Peyer's patch (tissue), 4 donors: ENCODE results near the gene NOL9. TPM values are rescaled to one million over a fixed set of nuclear protein-coding genes. Genes with fewer than 3 reads are reported as not detected.

Experiments
- DNase-seq, 3 donors: peaks; one replicate each; pipeline ENCODE4 v3.0.0-alpha.2; 2017 to 2019
- H3K27ac ChIP-seq, 4 donors: fragments of 200-600 bp; sonication (generic); one replicate each; pipeline ENCODE4 v1.5.1; 2016 to 2019
- H3K27me3 ChIP-seq, 2 donors: fragments of 200-600 bp; sonication (generic); one replicate each; pipeline ENCODE4 v1.5.1; 2019
- H3K36me3 ChIP-seq, 3 donors: fragments of 200-600 bp; sonication (generic); one replicate each; pipeline ENCODE4 v1.5.1; 2016 to 2019
- H3K4me1 ChIP-seq, 4 donors: fragments of 200-600 bp; sonication (generic); one replicate each; pipeline ENCODE4 v1.5.1; 2016 to 2019
- H3K4me3 ChIP-seq, 4 donors: fragments of 200-600 bp; sonication (generic); 1 replicate in 3 of 4; 2 replicates in 1 of 4; pipeline ENCODE4 v1.5.1; 2016 to 2019; ENCODE audit warnings: mild to moderate bottlenecking in 1 of 4
- H3K9me3 ChIP-seq, 4 donors: fragments of 200-600 bp; sonication (generic); one replicate each; pipeline ENCODE4 v1.5.1; 2016 to 2019; ENCODE audit warnings: mild to moderate bottlenecking in 1 of 4
- POLR2A ChIP-seq, 2 donors: fragments of 450-650 bp; IDR thresholded peaks; one replicate each; pipeline ENCODE4 v1.5.1; 2017; ENCODE audit warnings: antibody characterized with exemption in 2 of 2, mild to moderate bottlenecking in 2 of 2, moderate library complexity in 2 of 2
- total RNA-seq, 4 donors: library from RNA; depleted of rRNA; stranded (reverse); fragments of >200 nt; gene quantifications; one replicate each; pipeline ENCODE4 v1.1.0, GENCODE V29; 2016
- TF ChIP-seq, protein P1 (sequence below), 6 experiments: fragments of 450-650 bp in 4 of 6; fragments of 200-600 bp in 2 of 6; sonication (generic) in 1 of 6; IDR thresholded peaks; one replicate each; pipeline ENCODE4 v1.5.1; 2017 to 2019; ENCODE audit warnings: antibody characterized with exemption in 6 of 6, mild to moderate bottlenecking in 3 of 6, moderate library complexity in 1 of 6

Gene NOL9
- total RNA-seq, 4 donors from 2014 or later, result 19.0 to 28.0 (median 22.5) TPM

DNA sequence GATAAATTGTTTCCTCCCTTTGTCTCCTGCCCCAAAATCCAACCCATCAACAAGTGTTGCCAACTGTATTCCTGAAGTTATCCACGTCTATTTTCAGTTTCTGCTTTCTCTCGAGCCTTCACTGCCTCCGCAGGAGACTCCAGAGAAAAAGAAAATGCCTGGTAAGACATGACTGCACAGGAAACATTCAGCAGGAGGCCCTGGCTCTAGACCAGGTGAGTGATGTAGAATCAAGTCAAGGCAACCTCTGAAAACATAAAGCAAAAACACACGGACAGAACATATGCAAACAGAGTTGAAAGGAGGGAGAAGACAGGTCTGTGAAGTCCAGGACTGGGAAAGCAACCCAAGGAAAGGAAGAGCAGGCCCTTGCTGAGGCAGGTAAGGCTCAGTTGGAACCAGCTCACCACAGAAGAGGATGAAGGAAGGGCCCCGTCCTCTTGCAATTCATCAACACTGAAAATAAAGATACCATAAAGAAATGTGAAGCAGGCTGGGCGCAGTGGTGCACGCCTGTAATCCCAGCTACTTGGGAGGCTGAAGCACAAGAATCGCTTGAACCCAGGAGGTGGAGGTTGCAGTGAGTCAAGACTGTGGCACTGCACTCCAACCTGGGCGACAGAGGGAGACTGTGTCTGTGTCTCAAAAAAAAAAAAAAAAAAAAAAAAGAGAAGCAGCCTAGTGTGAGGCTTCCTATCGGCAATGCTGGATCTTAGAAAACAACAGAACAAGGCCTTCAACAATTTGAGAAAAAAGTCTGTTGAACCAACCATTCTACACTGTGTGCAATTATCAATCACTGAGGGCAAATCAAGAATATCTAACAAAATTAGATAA is 8.8 kb downstream of the NOL9 start:
- Histone ChIP-seq H3K4me1 (no peaks in the 10 kb centered on the region), H3K36me3 (peaks cover 0 to 87% (median 2%) of the 10 kb centered on the region in 3 donors), H3K27me3 (no peaks in the 10 kb centered on the region), H3K4me3 (no peak overlapping the region), H3K27ac (no peak overlapping the region), H3K9me3 (no peaks in the 10 kb centered on the region)
- TF ChIP-seq, protein P1, sequence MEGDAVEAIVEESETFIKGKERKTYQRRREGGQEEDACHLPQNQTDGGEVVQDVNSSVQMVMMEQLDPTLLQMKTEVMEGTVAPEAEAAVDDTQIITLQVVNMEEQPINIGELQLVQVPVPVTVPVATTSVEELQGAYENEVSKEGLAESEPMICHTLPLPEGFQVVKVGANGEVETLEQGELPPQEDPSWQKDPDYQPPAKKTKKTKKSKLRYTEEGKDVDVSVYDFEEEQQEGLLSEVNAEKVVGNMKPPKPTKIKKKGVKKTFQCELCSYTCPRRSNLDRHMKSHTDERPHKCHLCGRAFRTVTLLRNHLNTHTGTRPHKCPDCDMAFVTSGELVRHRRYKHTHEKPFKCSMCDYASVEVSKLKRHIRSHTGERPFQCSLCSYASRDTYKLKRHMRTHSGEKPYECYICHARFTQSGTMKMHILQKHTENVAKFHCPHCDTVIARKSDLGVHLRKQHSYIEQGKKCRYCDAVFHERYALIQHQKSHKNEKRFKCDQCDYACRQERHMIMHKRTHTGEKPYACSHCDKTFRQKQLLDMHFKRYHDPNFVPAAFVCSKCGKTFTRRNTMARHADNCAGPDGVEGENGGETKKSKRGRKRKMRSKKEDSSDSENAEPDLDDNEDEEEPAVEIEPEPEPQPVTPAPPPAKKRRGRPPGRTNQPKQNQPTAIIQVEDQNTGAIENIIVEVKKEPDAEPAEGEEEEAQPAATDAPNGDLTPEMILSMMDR (IDR thresholded peaks at IDR 0.05), result no peak
- no peak for TF ChIP-seq POLR2A (IDR thresholded peaks at IDR 0.05)
- no peak for DNase-seq

DNA sequence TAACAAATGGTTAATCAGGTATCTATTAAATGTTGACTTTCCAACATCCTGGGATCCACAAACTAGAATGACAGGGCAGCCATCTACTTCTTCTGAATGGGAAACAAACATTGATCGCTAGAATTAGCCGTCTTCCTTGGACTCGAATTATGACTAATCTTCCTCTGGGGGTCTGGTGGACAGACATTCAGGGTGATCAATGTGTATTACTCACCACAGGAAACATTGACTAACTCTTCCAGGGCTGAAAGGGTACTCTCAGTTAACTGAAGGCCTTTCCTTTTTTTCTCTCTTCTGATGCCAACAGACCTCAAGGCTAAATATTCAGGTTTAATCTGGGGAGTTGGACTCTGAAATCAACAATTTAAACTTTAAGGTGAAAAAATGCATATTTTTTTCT is 9.5 kb downstream of the NOL9 start:
- H3K36me3 ChIP-seq, result peaks cover 0 to 80% (median 2%) of the 10 kb centered on the region in 3 donors

DNA sequence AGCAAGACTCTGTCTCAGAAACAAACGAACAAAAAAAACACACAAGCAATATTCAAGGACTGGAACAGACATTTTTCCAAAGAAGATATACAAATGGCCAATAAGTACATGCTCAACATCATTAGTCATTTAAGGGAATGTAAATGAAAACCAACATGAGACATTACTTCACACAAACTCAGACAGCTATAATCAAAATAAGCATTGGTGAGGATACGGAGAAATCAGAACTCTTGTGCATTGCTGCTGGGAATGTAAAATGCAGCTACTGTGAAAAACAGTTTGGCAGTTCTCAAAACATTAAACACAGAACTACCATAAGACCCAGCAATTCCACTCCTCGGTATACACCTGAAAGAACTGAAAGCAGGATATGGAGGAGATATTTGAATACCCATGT is 15.4 kb downstream of the NOL9 start:
- H3K36me3 ChIP-seq, result peaks cover 0 to 46% (median 0%) of the 10 kb centered on the region in 3 donors

More for the DNA sequence above, 9.5 kb downstream of the NOL9 start:
- no peaks in the 10 kb centered on the region for H3K27me3 ChIP-seq
- TF ChIP-seq POLR2A (IDR thresholded peaks at IDR 0.05), result no peak
- TF ChIP-seq, protein P1 (IDR thresholded peaks at IDR 0.05), result no peak
- H3K4me1 ChIP-seq, result no peaks in the 10 kb centered on the region
- H3K9me3 ChIP-seq, result no peaks in the 10 kb centered on the region
- no peak for DNase-seq
- H3K27ac ChIP-seq, result no peak overlapping the region
- H3K4me3 ChIP-seq, result no peak overlapping the region

DNA sequence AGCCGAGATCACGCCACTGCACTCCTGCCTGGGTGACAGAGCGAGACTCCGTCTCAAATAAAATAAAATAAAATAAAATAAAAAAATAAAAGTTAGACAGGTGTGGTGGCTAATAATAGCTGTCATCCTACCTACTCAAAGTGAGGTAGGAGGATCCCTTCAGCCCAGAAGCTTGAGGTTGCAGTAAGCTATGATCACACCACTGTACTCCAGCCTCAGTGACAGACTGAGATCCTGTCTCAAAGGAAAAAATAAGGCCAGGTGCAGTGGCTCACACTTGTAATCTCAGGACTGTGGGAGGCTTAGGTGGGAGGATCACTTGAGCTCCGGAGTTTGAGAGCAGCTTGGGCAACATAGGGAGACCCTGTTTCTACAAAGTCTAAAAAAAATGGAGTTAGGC is 18.0 kb downstream of the NOL9 start:
- Histone ChIP-seq H3K9me3 (no peaks in the 10 kb centered on the region), H3K27me3 (no peaks in the 10 kb centered on the region), H3K36me3 (peaks cover 0 to 51% (median 3%) of the 10 kb centered on the region in 3 donors), H3K4me3 (no peak overlapping the region), H3K4me1 (no peaks in the 10 kb centered on the region), H3K27ac (no peak overlapping the region)
- TF ChIP-seq, protein P1 (IDR thresholded peaks at IDR 0.05), result no peak
- no peak for TF ChIP-seq POLR2A (IDR thresholded peaks at IDR 0.05)
- no peak for DNase-seq

More for the DNA sequence above, 15.4 kb downstream of the NOL9 start:
- Histone ChIP-seq H3K9me3 (no peaks in the 10 kb centered on the region), H3K4me1 (no peaks in the 10 kb centered on the region), H3K4me3 (no peak overlapping the region), H3K27ac (no peak overlapping the region), H3K27me3 (no peaks in the 10 kb centered on the region)
- DNase-seq, result no peak
- TF ChIP-seq, protein P1 (IDR thresholded peaks at IDR 0.05), result no peak
- no peak for TF ChIP-seq POLR2A (IDR thresholded peaks at IDR 0.05)

DNA sequence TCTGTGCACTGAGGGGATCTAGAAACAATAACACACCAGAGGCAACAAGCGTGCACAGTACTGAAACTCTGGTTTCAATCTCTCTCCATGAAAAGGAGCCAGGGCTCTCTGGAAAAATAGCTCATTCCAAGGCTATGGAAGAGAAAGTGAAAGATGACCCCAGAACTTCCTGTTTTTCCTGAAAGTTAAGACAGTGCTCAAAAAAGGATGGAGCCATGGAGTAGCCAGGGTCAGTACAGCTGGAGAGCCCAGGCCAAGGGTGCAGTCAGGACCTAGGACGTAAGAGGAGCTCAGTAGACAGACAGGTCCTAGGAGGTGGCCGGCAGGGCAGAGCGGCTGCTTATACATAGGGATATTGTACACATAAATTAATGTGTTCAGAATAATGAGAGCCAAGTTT is 19.1 kb downstream of the NOL9 start:
- Histone ChIP-seq H3K4me3 (no peak overlapping the region), H3K9me3 (no peaks in the 10 kb centered on the region), H3K4me1 (no peaks in the 10 kb centered on the region), H3K27me3 (no peaks in the 10 kb centered on the region), H3K27ac (no peak overlapping the region), H3K36me3 (peaks cover 0 to 56% (median 3%) of the 10 kb centered on the region in 3 donors)
- TF ChIP-seq, protein P1 (IDR thresholded peaks at IDR 0.05), result no peak
- TF ChIP-seq POLR2A (IDR thresholded peaks at IDR 0.05), result no peak
- DNase-seq, result no peak
